H1 (cell line): Measurements from ENCODE around the gene OGFOD1. TPM values are rescaled to one million over a fixed set of nuclear protein-coding genes. Genes with fewer than 3 reads are reported as not detected.

ENCODE experiments used
- CTCF ChIA-PET: fragments of 300-600 bp; sonication (Branson Sonifier 250); formaldehyde crosslinking; loops from one replicate; lab custom pipeline; 2021; ENCODE audit not compliant: partially characterized antibody; lab: Charles Lee
- POLR2A ChIA-PET: fragments of 300-600 bp; sonication (Branson Sonifier 250); formaldehyde crosslinking; loops from one replicate; lab custom pipeline; 2021; ENCODE audit warnings: inconsistent platforms; ENCODE audit not compliant: partially characterized antibody; lab: Charles Lee
- DNase-seq, 2 experiments: peaks; one replicate each; pipeline versions ENCODE4 v3.0.0 to v3.0.0-alpha.2; 2010 to 2022; ENCODE audit warnings: low spot score in 2 of 2, low read depth in 1 of 2, mixed read lengths in 1 of 2
- FAIRE-seq: peaks from 2 replicates; lab custom pipeline; 2011; peaks lifted over from hg19 to GRCh38; lab: Jason Lieb, UNC
- H2AFZ ChIP-seq: 2 replicates; pipeline ENCODE4 v1.8.1; 2012; ENCODE audit warnings: low read length, inconsistent platforms
- H2AK5ac ChIP-seq: 2 replicates; pipeline ENCODE4 v1.6.1; 2013; ENCODE audit warnings: low read depth, low read length
- H2BK120ac ChIP-seq: replicated peaks from 2 replicates; pipeline ENCODE3; 2013; ENCODE audit warnings: low read depth, low read length, inconsistent platforms
- H2BK12ac ChIP-seq: 2 replicates; pipeline ENCODE4 v1.6.1; 2013; ENCODE audit warnings: low read depth, low read length
- H2BK15ac ChIP-seq: 2 replicates; pipeline ENCODE4 v1.6.1; 2013; ENCODE audit warnings: low read length
- H2BK20ac ChIP-seq: 2 replicates; pipeline ENCODE4 v1.6.1; 2013; ENCODE audit warnings: low read length
- H2BK5ac ChIP-seq: 2 replicates; pipeline ENCODE4 v1.6.1; 2013; ENCODE audit warnings: low read depth, low read length
- H3K14ac ChIP-seq: 2 replicates; pipeline ENCODE4 v1.6.1; 2013; ENCODE audit warnings: inconsistent platforms; ENCODE audit not compliant: insufficient read length
- H3K18ac ChIP-seq: 2 replicates; pipeline ENCODE4 v1.6.1; 2013; ENCODE audit warnings: low read length; ENCODE audit errors: extremely low read depth
- H3K23ac ChIP-seq: 2 replicates; pipeline ENCODE4 v1.6.1; 2013; ENCODE audit warnings: inconsistent platforms; ENCODE audit not compliant: insufficient read length
- H3K23me2 ChIP-seq: 2 replicates; pipeline ENCODE4 v1.6.1; 2013; ENCODE audit warnings: low read depth, low read length
- H3K27ac ChIP-seq: 2 replicates; pipeline ENCODE4 v1.6.1; 2011; ENCODE audit warnings: low read depth, low read length, inconsistent platforms
- H3K27me3 ChIP-seq, 4 experiments: replicated peaks in 1 of 4; 1 replicate in 1 of 4; 2 replicates in 3 of 4; pipeline versions ENCODE4 v1.6.1 to v1.8.1; 2011 to 2013; ENCODE audit warnings: low read length in 3 of 4, mild to moderate bottlenecking in 3 of 4, inconsistent platforms in 2 of 4, mixed read lengths in 2 of 4, moderate library complexity in 1 of 4; ENCODE audit not compliant: control insufficient read depth in 3 of 4, insufficient read depth in 3 of 4; ENCODE audit errors: extremely low read depth in 1 of 4
- H3K36me3 ChIP-seq, 4 experiments: 2 replicates each; pipeline versions ENCODE4 v1.6.1 to v1.8.1; 2011 to 2013; ENCODE audit warnings: mild to moderate bottlenecking in 4 of 4, low read length in 3 of 4, moderate library complexity in 2 of 4, control low read depth in 1 of 4, inconsistent platforms in 1 of 4; ENCODE audit not compliant: insufficient read depth in 4 of 4, control insufficient read depth in 2 of 4
- H3K4ac ChIP-seq: replicated peaks from 2 replicates; pipeline ENCODE3; 2013; ENCODE audit warnings: low read length, low read depth, mixed read lengths, inconsistent platforms; ENCODE audit not compliant: insufficient read length
- H3K4me1 ChIP-seq, 4 experiments: replicated peaks in 1 of 4; 1 replicate in 1 of 4; 2 replicates in 3 of 4; pipeline versions ENCODE4 v1.6.1 to v1.8.1; 2011 to 2013; ENCODE audit warnings: low read length in 3 of 4, inconsistent platforms in 2 of 4, mixed read lengths in 1 of 4; ENCODE audit not compliant: insufficient read depth in 4 of 4, control insufficient read depth in 3 of 4
- H3K4me2 ChIP-seq, 2 experiments: 2 replicates each; pipeline versions ENCODE4 v1.6.1 to v1.8.1; 2011 to 2013; ENCODE audit warnings: low read depth in 2 of 2, low read length in 2 of 2, control low read depth in 1 of 2, inconsistent platforms in 1 of 2, mild to moderate bottlenecking in 1 of 2; ENCODE audit not compliant: insufficient read depth in 1 of 2
- H3K4me3 ChIP-seq, 4 experiments: fragments of 200-600, 300-600 bp in 1 of 4; sonication (generic), shearing (Covaris generic), sonication (Bioruptor Twin) in 1 of 4; 2 replicates each; pipeline versions ENCODE4 v1.5.1 to v1.8.1; 2011 to 2016; ENCODE audit warnings: low read length in 4 of 4, low read depth in 3 of 4, control low read depth in 2 of 4, inconsistent platforms in 2 of 4, mild to moderate bottlenecking in 2 of 4, mixed read lengths in 1 of 4, moderate library complexity in 1 of 4; ENCODE audit not compliant: insufficient read depth in 2 of 4; ENCODE audit errors: extremely low read depth in 1 of 4
- H3K56ac ChIP-seq: replicated peaks from 2 replicates; pipeline ENCODE3; 2013; ENCODE audit warnings: low read depth, mild to moderate bottlenecking, mixed read lengths, low read length, inconsistent platforms; ENCODE audit not compliant: insufficient read length
- H3K79me1 ChIP-seq: 2 replicates; pipeline ENCODE4 v1.6.1; 2013; ENCODE audit warnings: low read depth, low read length, control low read depth
- H3K79me2 ChIP-seq, 2 experiments: 2 replicates each; pipeline versions ENCODE4 v1.6.1 to v1.8.1; 2012 to 2013; ENCODE audit warnings: low read length in 2 of 2, mild to moderate bottlenecking in 2 of 2, inconsistent platforms in 1 of 2; ENCODE audit not compliant: insufficient read depth in 2 of 2, control insufficient read depth in 1 of 2
- H3K9ac ChIP-seq, 4 experiments: replicated peaks in 1 of 4; 1 replicate in 1 of 4; 2 replicates in 3 of 4; pipeline versions ENCODE4 v1.6.1 to v1.8.1; 2011 to 2013; ENCODE audit warnings: low read depth in 3 of 4, low read length in 3 of 4, control low read depth in 2 of 4, mild to moderate bottlenecking in 2 of 4, moderate library complexity in 2 of 4, inconsistent platforms in 1 of 4; ENCODE audit errors: extremely low read depth in 1 of 4
- H3K9me3 ChIP-seq, 2 experiments: 2 replicates each; pipeline versions ENCODE4 v1.6.1 to v1.8.1; 2012 to 2013; ENCODE audit warnings: mild to moderate bottlenecking in 2 of 2, moderate library complexity in 2 of 2, control low read depth in 1 of 2, inconsistent platforms in 1 of 2, low read depth in 1 of 2, low read length in 1 of 2, mixed read lengths in 1 of 2; ENCODE audit not compliant: insufficient read depth in 2 of 2
- H4K20me1 ChIP-seq, 2 experiments: replicated peaks in 1 of 2; 2 replicates each; pipeline versions ENCODE3 to v1.8.1; 2011 to 2013; ENCODE audit warnings: inconsistent platforms in 2 of 2, low read length in 2 of 2, mild to moderate bottlenecking in 1 of 2; ENCODE audit not compliant: insufficient read depth in 2 of 2, control insufficient read depth in 1 of 2
- H4K5ac ChIP-seq: 2 replicates; pipeline ENCODE4 v1.6.1; 2013; ENCODE audit warnings: low read length, low read depth, mixed read lengths, inconsistent platforms; ENCODE audit not compliant: insufficient read length
- H4K8ac ChIP-seq: 2 replicates; pipeline ENCODE4 v1.8.0; 2013; ENCODE audit warnings: mild to moderate bottlenecking, moderate library complexity, low read length, inconsistent platforms; ENCODE audit not compliant: insufficient read depth; ENCODE audit errors: extremely low read depth
- H4K91ac ChIP-seq: replicated peaks from 2 replicates; pipeline ENCODE3; 2013; ENCODE audit warnings: low read length, mixed read lengths, inconsistent platforms; ENCODE audit not compliant: insufficient read length
- CREB1 ChIP-seq: IDR thresholded peaks from 2 replicates; pipeline ENCODE4 v1.6.1; 2012; ENCODE audit warnings: inconsistent platforms
- SIX5 ChIP-seq: IDR thresholded peaks from 2 replicates; pipeline ENCODE4 v1.6.1; 2011; ENCODE audit warnings: mild to moderate bottlenecking, low read depth, low read length
- polyA plus RNA-seq, 7 experiments: library from polyadenylated mRNA; depleted of rRNA in 3 of 7; stranded (reverse) in 5 of 7; unstranded in 2 of 7; fragments of >200 nt in 5 of 7; fragments of 200-250 nt in 2 of 7; gene quantifications; 1 replicate in 5 of 7; 2 replicates in 1 of 7; 4 replicates in 1 of 7; pipeline versions ENCODE4 v1.2.1 to v1.2.3, GENCODE V29; 2011 to 2013; ENCODE audit warnings: missing spikeins in 2 of 7, mixed read lengths in 2 of 7
- total RNA-seq: library from RNA; stranded (reverse); fragmentation: NEBNext Ultra II Directional; extraction: Animal tissue kit (Norgen Biotek cat#: 25700); gene quantifications from 2 replicates; pipeline ENCODE4 v1.2.1, GENCODE V29; 2021

The OGFOD1 gene
- total and polyA plus RNA-seq, 2 of the 8 experiments (the other 6 are each of a cell fraction or from before 2014, with no cell fraction given): 24.6 to 61.4 TPM

- Histone ChIP-seq H4K91ac (no peak overlapping the region), H3K14ac (no peak overlapping the region), H3K79me2 (no peaks in the 10 kb centered on the region), H3K27ac (no peak overlapping the region), H2BK12ac (no peak overlapping the region), H2BK20ac (no peak overlapping the region), H4K20me1 (no peaks in the 10 kb centered on the region), H3K27me3 (no peaks in the 10 kb centered on the region), H3K56ac (no peak overlapping the region), H3K4ac (no peak overlapping the region), H3K79me1 (no peaks in the 10 kb centered on the region), H3K18ac (no peak overlapping the region), H3K36me3 (peaks cover 0 to 8% (median 2%) of the 10 kb centered on the region in 4 experiments; a peak in 5 of 8 replicates), H4K8ac (no peak overlapping the region), H2BK120ac (no peak overlapping the region), H3K9ac (no peak overlapping the region), H4K5ac (no peak overlapping the region), H3K9me3 (no peaks in the 10 kb centered on the region), H2BK15ac (no peak overlapping the region), H2AFZ (no peak overlapping the region), H2AK5ac (no peak overlapping the region), H3K4me1 (peaks cover 0 to 4% (median 0%) of the 10 kb centered on the region in 4 experiments; a peak in 2 of 7 replicates), H2BK5ac (no peak overlapping the region), H3K23me2 (no peaks in the 10 kb centered on the region), H3K23ac (no peak overlapping the region), H3K4me3 (no peak overlapping the region), H3K4me2 (no peak overlapping the region)
- POLR2A ChIA-PET: interaction anchor here (0.6 kb wide), 1 partner anchor 99 kb away, joined by 4 read pairs; no protein-coding TSS in a partner anchor
- DNase-seq: no peak
- FAIRE-seq: no peak
- CTCF ChIA-PET: interaction anchor here (0.7 kb wide), 3 partner anchors 50 to 1440 kb away, joined by 3 to 6 read pairs (median 3); no protein-coding TSS in a partner anchor
- TF ChIP-seq SIX5 (no peak), CREB1 (no peak)
These were observed 32.0 kb downstream of the OGFOD1 start for GRCh38 chr16:56483394-56483793.
